Measurements from ENCODE around the gene MT1G.
"Not testable (repeated sequence)": the region's sequence is repeated elsewhere in the genome, so short reads cannot be mapped to it uniquely, and the experiment has no call there.

Gene MT1G

GRCh38 chr16:56636616-56637413 is 31.1 kb downstream of the MT1G start:
- DNase-seq (ENCODE audit: low read depth) = no peak

- DNase-seq (ENCODE audit: low read depth) = no peak
Observed at GRCh38 chr16:56635441-56635967, 32.4 kb downstream of the MT1G start.

GRCh38 chr16:56634715-56635440 is 33.0 kb downstream of the MT1G start:
- DNase-seq (ENCODE audit: low read depth) = no peak

GRCh38 chr16:56633535-56633934 is 34.3 kb downstream of the MT1G start:
- DNase-seq (ENCODE audit: low read depth) = no peak

- DNase-seq (ENCODE audit: low read depth) = no peak
Observed at GRCh38 chr16:56632848-56633365, 35.0 kb downstream of the MT1G start.

- no peak for DNase-seq (ENCODE audit: low read depth)
Observed at GRCh38 chr16:56632156-56632847, 35.6 kb downstream of the MT1G start, which contains the start of gene MT1M. TSS of gene MT1M (plus strand) at chr16:56632659. CDS start at chr16:56632732, 73 bp downstream.

GRCh38 chr16:56631832-56632155 is 36.1 kb downstream of the MT1G start:
- no peak for DNase-seq (ENCODE audit: low read depth)

- DNase-seq (ENCODE audit: low read depth) = no peak
Observed at GRCh38 chr16:56631197-56631596, 36.7 kb downstream of the MT1G start.

GRCh38 chr16:56630134-56630533 is 37.7 kb downstream of the MT1G start:
- DNase-seq (ENCODE audit: low read depth) = no peak

- DNase-seq (ENCODE audit: low read depth) = no peak
Observed at GRCh38 chr16:56629531-56629930, 38.3 kb downstream of the MT1G start.

- no peak for DNase-seq (ENCODE audit: low read depth)
Observed at GRCh38 chr16:56628486-56629350, 39.1 kb downstream of the MT1G start.

GRCh38 chr16:56626685-56627084 is 41.2 kb downstream of the MT1G start:
- DNase-seq (ENCODE audit: low read depth) = no peak

- DNase-seq (ENCODE audit: low read depth) = no peak
Observed at GRCh38 chr16:56625943-56626654, 41.8 kb downstream of the MT1G start.

GRCh38 chr16:56625140-56625942 is 42.5 kb downstream of the MT1G start, which contains the start of gene MT1E:
TSS of gene MT1E (plus strand) at chr16:56625781. CDS start at chr16:56625852, 71 bp downstream.
- DNase-seq (ENCODE audit: low read depth) = no peak

GRCh38 chr16:56623637-56624036 is 44.2 kb downstream of the MT1G start:
- DNase-seq (ENCODE audit: low read depth) = no peak

GRCh38 chr16:56623184-56623583 is 44.7 kb downstream of the MT1G start:
- not testable (repeated sequence) for DNase-seq (ENCODE audit: low read depth)

- not testable (repeated sequence) for DNase-seq (ENCODE audit: low read depth)
Observed at GRCh38 chr16:56621665-56622445, 46.0 kb downstream of the MT1G start.

- no peak for DNase-seq (ENCODE audit: low read depth)
Observed at GRCh38 chr16:56620339-56620897, 47.4 kb downstream of the MT1G start.

GRCh38 chr16:56618138-56618537 is 49.7 kb downstream of the MT1G start:
- DNase-seq (ENCODE audit: low read depth) = no peak

All from GM04504 (cell line).